Skeletal muscle satellite cell (primary cell): ENCODE measurements around the gene ALKBH3.

ENCODE experiments used
- H3K27me3 ChIP-seq: 2 replicates; pipeline ENCODE4 v1.7.0; 2013; ENCODE audit warnings: low read length; ENCODE audit not compliant: control insufficient read depth, insufficient read depth
- H3K36me3 ChIP-seq: 2 replicates; pipeline ENCODE4 v1.7.0; 2013; ENCODE audit warnings: mild to moderate bottlenecking, control low read depth, low read length; ENCODE audit not compliant: insufficient read depth
- H3K4me1 ChIP-seq: 2 replicates; pipeline ENCODE4 v1.7.0; 2013; ENCODE audit warnings: low read length; ENCODE audit not compliant: control insufficient read depth, insufficient read depth
- H3K4me2 ChIP-seq: 2 replicates; pipeline ENCODE4 v1.7.0; 2013; ENCODE audit warnings: mild to moderate bottlenecking, low read length
- H3K4me3 ChIP-seq: 2 replicates; pipeline ENCODE4 v1.7.0; 2013; ENCODE audit warnings: low read length
- H3K9ac ChIP-seq: 2 replicates; pipeline ENCODE4 v1.7.0; 2013; ENCODE audit warnings: mild to moderate bottlenecking, low read depth, low read length, moderate library complexity
- H3K9me3 ChIP-seq: replicated peaks from 2 replicates; pipeline ENCODE4 v1.7.0; 2013; ENCODE audit warnings: mild to moderate bottlenecking, control low read depth, low read length

The ALKBH3 gene

DNA sequence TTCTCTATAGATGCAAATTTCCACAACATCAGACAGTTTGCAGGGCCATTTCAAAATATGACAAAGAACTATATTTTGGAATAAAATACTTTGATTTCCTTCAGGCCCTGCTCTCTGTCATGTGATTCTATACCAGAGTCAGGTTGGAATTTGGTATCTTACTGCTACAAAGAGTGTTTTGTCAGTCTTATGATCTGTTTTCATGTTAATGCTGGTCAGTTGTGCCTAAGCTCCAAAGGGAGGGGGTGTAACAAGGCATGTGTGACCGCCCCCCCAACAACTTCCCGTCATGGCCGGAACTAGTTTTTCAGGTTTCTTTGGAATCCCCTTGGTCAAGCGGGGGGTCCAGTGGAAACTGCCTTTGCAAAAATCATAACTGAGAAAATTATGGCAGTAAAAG is 76.9 kb downstream of the ALKBH3 start:
- H3K27me3 ChIP-seq = peaks cover 52% of the 10 kb centered on the region
- no peaks in the 10 kb centered on the region for H3K36me3 ChIP-seq
- no peak overlapping the region for H3K9ac ChIP-seq
- peaks cover 9% of the 10 kb centered on the region for H3K4me1 ChIP-seq
- no peaks in the 10 kb centered on the region for H3K9me3 ChIP-seq
- no peak overlapping the region for H3K4me3 ChIP-seq
- no peak overlapping the region for H3K4me2 ChIP-seq

DNA sequence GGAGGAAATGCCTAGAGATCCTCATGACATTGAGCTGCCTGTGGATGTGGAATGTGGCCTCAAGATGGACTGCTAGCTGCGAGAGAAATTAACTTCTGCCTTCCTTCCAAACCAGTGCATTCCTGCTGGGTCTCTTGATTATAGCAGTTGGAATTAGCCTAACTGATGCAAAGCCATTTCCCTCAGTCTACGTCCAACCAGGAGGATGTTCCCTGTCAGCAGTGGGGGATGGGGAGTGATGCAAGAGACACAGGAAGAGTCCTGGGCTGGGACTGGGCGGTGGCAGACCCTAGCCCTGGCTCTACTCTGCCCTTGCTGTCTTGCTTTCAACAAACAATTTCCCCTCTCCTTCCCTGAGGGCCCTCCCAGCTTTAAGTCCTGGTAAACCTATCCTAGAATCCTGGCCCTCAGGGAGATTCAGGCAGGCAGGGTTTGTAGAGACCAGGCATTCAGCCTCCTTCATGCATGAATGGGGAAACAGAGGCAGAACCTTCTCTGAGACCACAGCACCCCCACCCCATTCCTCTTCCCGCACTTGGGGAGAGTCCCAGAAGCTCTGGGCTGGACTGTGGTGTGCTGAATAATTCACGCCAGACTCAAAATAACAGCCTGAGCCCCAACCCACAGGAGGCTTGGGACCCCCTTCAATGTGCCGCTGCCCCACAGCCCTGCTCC is 78.8 kb downstream of the ALKBH3 start:
- Histone ChIP-seq H3K4me3 (no peak overlapping the region), H3K27me3 (peaks cover 54% of the 10 kb centered on the region), H3K36me3 (no peaks in the 10 kb centered on the region), H3K9me3 (no peaks in the 10 kb centered on the region), H3K9ac (no peak overlapping the region), H3K4me1 (peaks cover 9% of the 10 kb centered on the region), H3K4me2 (no peak overlapping the region)

DNA sequence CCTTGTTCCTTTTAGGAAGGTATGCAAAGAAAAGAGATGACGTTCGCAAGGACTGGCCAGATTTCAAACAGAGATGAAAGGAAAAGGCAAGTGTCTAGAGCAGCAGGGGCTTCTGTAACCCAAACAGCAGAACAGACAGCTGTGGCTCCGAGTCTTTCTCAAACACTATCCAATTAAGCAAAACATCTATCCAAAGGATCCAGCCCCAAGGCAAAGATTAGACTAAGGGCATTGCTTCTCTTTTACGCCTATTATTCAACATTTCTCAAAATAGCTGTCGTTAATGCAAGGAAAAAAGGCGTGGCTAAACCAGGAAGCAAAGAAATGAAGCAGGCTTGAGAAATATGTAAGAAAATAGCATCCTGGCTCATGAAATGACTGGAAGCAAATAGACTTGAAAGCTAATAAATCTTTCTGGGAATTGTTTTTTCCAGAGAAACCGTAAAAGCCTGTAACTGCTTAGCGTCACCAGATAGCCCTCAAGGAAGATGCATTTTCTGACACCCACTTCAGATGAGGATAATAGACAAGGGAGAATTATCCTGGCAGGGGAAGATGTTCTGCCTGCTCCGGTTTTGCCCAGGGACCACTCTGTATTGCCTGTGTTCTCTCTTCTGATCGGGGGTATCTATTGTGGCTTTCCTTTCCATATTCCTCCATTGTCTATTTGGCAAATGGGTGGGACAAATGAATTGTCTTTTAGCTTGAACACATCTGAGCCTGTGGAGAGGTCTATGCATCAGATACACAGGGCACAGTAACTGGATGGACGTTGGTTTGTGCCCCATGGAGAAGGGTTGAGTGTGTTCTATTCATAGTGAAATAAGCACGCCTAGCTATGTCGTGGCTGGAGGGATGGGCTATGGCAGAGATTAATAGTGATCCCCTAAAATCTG is 82.0 kb downstream of the ALKBH3 start:
- Histone ChIP-seq H3K9me3 (no peaks in the 10 kb centered on the region), H3K4me1 (no peaks in the 10 kb centered on the region), H3K27me3 (peaks cover 58% of the 10 kb centered on the region), H3K4me3 (no peak overlapping the region), H3K4me2 (no peak overlapping the region), H3K36me3 (no peaks in the 10 kb centered on the region), H3K9ac (no peak overlapping the region)

DNA sequence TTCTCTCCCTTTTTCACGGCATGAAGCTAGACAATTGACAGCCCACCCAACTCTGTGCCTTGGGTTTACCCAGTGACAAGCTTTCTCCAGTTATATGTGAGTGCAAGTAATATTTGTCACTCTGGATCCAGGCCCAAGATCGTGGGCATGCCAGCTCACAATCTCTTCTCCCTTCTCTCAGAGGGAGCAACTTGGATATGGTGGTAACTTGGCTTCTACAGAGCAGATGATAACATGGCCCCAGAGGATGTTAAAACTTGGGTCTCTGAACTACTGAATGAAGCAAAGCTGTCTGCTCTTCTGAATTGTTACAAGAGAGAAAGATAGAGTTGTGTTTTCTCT is 82.6 kb downstream of the ALKBH3 start:
- Histone ChIP-seq H3K9me3 (no peaks in the 10 kb centered on the region), H3K27me3 (peaks cover 63% of the 10 kb centered on the region), H3K4me1 (no peaks in the 10 kb centered on the region), H3K4me3 (no peak overlapping the region), H3K36me3 (no peaks in the 10 kb centered on the region), H3K4me2 (no peak overlapping the region), H3K9ac (no peak overlapping the region)

DNA sequence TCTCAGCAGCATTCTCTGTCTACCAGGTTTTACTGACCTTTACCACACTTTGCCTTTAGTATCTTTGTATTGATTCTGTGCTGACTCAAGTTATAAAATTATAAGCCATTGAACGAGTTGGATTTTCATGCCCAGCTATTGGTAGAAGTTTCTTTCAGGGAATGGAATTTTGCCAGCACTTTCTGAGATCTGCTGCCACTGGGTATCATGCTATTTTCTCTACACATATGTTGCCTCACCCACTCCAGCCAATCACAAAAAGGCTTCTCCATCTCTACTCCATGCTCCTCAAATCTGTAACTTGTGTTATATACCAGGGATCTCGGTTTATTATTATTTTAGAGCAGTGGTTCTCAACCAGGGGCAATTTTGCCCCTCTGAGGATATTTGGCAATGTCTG is 87.0 kb downstream of the ALKBH3 start:
- Histone ChIP-seq H3K9ac (no peak overlapping the region), H3K4me1 (no peaks in the 10 kb centered on the region), H3K9me3 (no peaks in the 10 kb centered on the region), H3K4me3 (no peak overlapping the region), H3K4me2 (no peak overlapping the region), H3K36me3 (no peaks in the 10 kb centered on the region), H3K27me3 (peaks cover 63% of the 10 kb centered on the region)

DNA sequence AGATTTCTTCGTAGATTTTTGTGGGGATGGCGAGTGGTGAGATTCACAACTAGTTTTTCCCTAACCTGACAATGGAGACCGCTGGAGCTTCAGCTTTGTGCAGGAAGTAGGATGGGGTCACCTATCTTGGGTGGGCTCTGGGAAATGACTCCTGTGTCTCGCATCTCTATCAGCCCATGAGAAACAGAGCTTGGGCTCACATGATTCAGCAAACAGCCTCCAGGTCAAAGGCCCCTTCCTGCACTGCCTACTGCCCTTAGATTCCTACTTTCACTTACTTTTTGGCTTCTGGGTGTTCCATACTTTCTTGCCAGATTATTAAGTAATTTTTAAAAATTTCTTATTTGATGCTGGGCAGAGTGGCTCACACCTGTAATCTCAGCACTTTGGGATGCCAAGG is 88.1 kb downstream of the ALKBH3 start:
- Histone ChIP-seq H3K27me3 (peaks cover 59% of the 10 kb centered on the region), H3K9ac (no peak overlapping the region), H3K9me3 (no peaks in the 10 kb centered on the region), H3K4me1 (no peaks in the 10 kb centered on the region), H3K4me3 (no peak overlapping the region), H3K36me3 (no peaks in the 10 kb centered on the region), H3K4me2 (no peak overlapping the region)

DNA sequence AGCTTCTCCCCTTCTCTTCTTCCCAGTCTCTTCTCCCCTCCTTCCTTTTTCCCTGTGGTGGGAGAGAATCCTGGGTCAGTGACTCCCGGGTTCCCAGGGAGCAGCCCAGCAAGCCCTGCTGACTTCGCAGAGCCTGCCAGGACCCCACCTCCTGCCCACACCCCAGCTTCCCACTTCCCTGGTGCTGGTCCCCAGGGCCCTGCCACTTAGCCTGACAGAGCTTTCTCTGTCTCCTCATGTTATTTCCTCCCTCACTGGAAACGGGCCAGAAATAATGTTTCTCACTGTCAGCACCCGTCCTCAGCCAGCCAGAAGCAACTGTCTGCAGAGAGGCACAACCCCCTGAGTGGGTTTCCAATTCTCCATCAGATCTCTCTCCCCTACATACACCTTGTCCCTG is 88.9 kb downstream of the ALKBH3 start:
- H3K27me3 ChIP-seq = peaks cover 60% of the 10 kb centered on the region
- H3K9me3 ChIP-seq = no peaks in the 10 kb centered on the region
- no peaks in the 10 kb centered on the region for H3K4me1 ChIP-seq
- no peak overlapping the region for H3K9ac ChIP-seq
- H3K36me3 ChIP-seq = no peaks in the 10 kb centered on the region
- H3K4me3 ChIP-seq = no peak overlapping the region
- H3K4me2 ChIP-seq = no peak overlapping the region
